Measurements from ENCODE around the gene SLC6A11.

- no peak for TF ChIP-seq RXRA (IDR thresholded peaks at IDR 0.05; ENCODE audit: insufficient read depth, low read depth, low read length)
- no peak for TF ChIP-seq SP1 (IDR thresholded peaks at IDR 0.05; ENCODE audit: low read depth, low read length)
- TF ChIP-seq YY1 (IDR thresholded peaks at IDR 0.05; ENCODE audit: low read depth, low read length) = no peak
- TF ChIP-seq CTCF (IDR thresholded peaks at IDR 0.05; ENCODE audit: control extremely low read depth in 1 of 3, insufficient read depth in 1 of 3, low read depth in 1 of 3, low read length in 3 of 3) = no peak
- TF ChIP-seq POLR2A (IDR thresholded peaks at IDR 0.05; ENCODE audit: control extremely low read depth in 1 of 2, low read depth in 2 of 2, low read length in 2 of 2) = no peak
Measured at GRCh38 chr3:10928407-10928960, 112.5 kb downstream of the SLC6A11 start.

All from H1 (cell line).